ENCODE data around the gene GNPTG.

The GNPTG gene

DNA sequence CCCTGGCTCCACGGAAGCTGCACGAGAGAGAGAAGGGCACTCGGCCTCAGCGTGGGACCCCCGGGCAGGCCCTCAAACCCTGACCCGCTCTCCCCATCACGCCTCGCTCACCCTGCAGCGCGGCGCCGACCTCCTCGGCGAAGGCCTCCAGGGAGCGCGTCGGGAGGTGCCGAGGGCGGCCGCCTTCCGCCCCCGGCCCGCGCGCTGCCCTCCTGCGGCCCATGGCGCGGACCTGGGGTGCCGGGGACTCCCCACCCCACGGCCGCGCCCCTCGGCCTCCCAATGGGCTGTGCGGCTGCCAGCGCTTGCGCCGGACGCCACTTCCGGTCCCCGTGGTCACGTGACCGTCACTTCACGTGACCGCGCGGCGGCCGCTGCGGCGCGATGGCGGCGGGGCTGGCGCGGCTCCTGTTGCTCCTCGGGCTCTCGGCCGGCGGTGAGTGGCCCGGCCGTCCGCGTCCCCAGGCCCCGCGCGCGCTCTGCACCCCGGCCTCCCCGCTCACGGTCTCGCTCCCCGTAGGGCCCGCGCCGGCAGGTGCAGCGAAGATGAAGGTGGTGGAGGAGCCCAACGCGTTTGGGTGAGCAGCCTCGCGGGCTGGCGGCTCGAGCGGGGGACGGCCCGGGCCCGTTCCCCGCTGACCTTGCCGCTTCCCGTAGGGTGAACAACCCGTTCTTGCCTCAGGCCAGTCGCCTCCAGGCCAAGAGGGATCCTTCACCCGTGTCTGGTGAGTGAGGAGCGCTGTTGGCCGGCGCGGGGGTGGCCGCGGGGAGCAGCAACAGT is at the start of gene GNPTG, which contains the start of gene TSR3:
TSS of gene GNPTG (plus strand) at position 350 of the 781 bp plus-strand sequence. CDS start at position 385, 35 bp downstream.
TSS of gene TSR3 (minus strand) at position 297 of the 781 bp plus-strand sequence. CDS start at position 223, 74 bp downstream.
- TF ChIP-seq FOXP2 (optimal IDR thresholded peaks at IDR 0.05; ENCODE audit: control extremely low read depth, extremely low read length, insufficient read depth) (no peak), POLR2AphosphoS5 (IDR thresholded peaks at IDR 0.05; ENCODE audit: borderline replicate concordance, low read depth, low read length) (peak; percentile 67)
- no peak within 1 kb of the TSS for H3K27ac ChIP-seq
- H3K4me3 ChIP-seq = peak within 1 kb of the TSS; percentile 98
- no peaks in the 10 kb centered on the region for H3K9me3 ChIP-seq (ENCODE audit: low read depth, low read length)
- no peak for DNase-seq (ENCODE audit: low read depth, low spot score)
- no peaks in the 10 kb centered on the region for H3K36me3 ChIP-seq (ENCODE audit: insufficient read depth, low read length)
- H3K9ac ChIP-seq (ENCODE audit: insufficient read length) = peak within 1 kb of the TSS; percentile 83

DNA sequence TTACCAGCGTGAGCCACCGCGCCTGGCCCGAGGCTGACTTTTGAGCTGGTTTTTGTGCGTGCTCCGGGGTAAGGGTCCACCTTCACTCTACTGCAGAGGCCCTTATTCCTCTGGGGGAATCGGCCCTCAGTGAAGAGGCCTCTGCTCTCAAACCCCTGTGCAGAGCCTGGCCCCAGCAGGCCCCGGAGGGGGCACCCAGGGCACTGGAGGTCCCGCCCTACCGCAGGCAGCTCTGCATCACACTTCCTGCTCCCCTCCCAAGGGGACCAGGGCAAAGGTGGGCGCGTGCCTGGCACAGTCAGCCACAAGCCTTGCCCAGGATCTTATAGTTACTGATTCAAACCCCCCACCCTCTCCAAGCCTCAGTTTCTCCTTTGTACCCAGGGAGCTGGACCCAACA is 45.9 kb upstream of the GNPTG start:
- TF ChIP-seq FOXP2 (optimal IDR thresholded peaks at IDR 0.05; ENCODE audit: control extremely low read depth, extremely low read length, insufficient read depth) (no peak), POLR2AphosphoS5 (IDR thresholded peaks at IDR 0.05; ENCODE audit: borderline replicate concordance, low read depth, low read length) (no peak), EZH2 (IDR thresholded peaks at IDR 0.05) (no peak)
- no peak overlapping the region for H3K9ac ChIP-seq (ENCODE audit: insufficient read length)
- no peak overlapping the region for H3K27ac ChIP-seq
- no peak for DNase-seq (ENCODE audit: low read depth, low spot score)
- H3K4me3 ChIP-seq = no peak overlapping the region
- H3K36me3 ChIP-seq (ENCODE audit: insufficient read depth, low read length) = 0 out of 2 replicates have a peak, but pooled peaks cover 4% of the 10 kb centered on the region
- H3K9me3 ChIP-seq (ENCODE audit: low read depth, low read length) = no peaks in the 10 kb centered on the region

DNA sequence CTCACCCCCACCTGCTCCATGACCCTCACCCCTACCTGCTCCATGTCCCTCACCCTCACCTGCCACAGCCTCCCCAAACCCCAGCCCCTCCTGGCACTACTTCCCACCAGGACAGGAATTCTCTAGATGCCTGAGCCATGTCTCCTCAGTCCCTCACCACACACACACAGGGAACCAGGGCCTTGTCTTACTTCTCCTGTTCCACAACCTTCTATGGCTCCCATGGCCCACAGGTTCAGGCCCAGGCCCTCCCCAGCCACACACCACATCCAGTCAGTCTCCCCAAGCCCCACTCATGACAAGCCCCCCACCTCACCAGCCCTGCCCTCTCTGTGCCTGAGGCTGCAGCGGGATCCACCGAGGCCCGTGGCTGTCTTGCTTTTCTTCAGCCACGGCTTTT is 45.4 kb upstream of the GNPTG start:
- DNase-seq (ENCODE audit: low read depth, low spot score) = no peak
- Histone ChIP-seq H3K4me3 (no peak overlapping the region), H3K36me3 (ENCODE audit: insufficient read depth, low read length) (0 out of 2 replicates have a peak, but pooled peaks cover 4% of the 10 kb centered on the region), H3K9ac (ENCODE audit: insufficient read length) (no peak overlapping the region), H3K27ac (no peak overlapping the region), H3K9me3 (ENCODE audit: low read depth, low read length) (no peaks in the 10 kb centered on the region)
- TF ChIP-seq POLR2AphosphoS5 (IDR thresholded peaks at IDR 0.05; ENCODE audit: borderline replicate concordance, low read depth, low read length) = no peak
- no peak for TF ChIP-seq EZH2 (IDR thresholded peaks at IDR 0.05)

DNA sequence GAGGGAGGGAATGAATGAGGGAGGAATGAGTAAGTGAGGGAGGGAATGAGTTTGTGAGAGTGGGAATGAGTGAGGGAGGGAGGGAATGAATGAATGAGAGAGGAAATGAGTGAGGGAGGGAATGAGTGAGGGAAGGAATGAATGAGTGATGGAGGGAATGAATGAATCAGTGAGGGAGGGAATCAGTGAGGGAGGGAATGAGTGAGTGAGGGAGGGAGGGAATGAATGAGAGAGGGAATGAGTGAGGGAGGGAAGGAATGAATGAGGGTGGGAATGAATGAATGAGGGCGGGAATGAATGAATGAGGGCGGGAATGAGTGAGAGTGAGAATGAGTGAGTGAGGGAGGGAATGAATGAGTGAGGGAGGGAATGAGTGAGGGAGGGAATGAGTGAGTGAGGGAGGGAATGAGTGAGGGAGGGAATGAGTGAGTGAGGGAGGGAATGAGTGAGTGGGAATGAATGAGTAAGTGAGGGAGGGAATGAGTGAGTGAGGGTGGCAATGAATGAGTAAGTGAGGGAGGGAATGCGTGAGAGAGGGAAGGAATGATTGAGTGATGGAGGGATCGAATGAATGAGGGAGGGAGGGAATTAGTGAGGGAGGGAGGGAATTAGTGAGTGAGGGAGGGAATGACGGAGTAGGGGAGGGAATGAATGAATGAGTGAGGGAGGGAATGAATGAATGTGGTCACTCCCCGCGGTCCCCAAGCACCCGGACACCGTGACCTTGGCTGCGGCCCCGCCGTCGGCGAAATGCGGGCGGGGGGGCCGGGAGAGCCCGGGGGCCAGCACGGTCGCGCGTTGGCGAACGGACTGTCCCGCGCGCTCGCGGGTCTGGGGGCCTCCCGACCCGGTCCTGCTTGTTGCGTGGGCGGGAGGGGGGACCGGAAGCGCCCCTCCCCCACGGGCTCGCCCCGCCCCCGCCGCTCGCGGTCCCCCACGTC is 43.4 kb upstream of the GNPTG start:
- H3K9me3 ChIP-seq (ENCODE audit: low read depth, low read length) = no peaks in the 10 kb centered on the region
- DNase-seq (ENCODE audit: low read depth, low spot score) = no peak
- peak overlapping the region; percentile 99 for H3K27ac ChIP-seq
- H3K36me3 ChIP-seq (ENCODE audit: insufficient read depth, low read length) = peaks cover 17% of the 10 kb centered on the region; the same call in 1 of the 2 replicates
- TF ChIP-seq FOXP2 (optimal IDR thresholded peaks at IDR 0.05; ENCODE audit: control extremely low read depth, extremely low read length, insufficient read depth) (no peak), EZH2 (IDR thresholded peaks at IDR 0.05) (no peak), POLR2AphosphoS5 (IDR thresholded peaks at IDR 0.05; ENCODE audit: borderline replicate concordance, low read depth, low read length) (peak; percentile 18; the same call in 1 of the 2 replicates)
- H3K9ac ChIP-seq (ENCODE audit: insufficient read length) = peak overlapping the region; percentile 100
- peak overlapping the region; percentile 91 for H3K4me3 ChIP-seq

GRCh38 chr16:1308977-1309885 is 42.5 kb upstream of the GNPTG start, which contains the start of gene UBE2I:
Gene UBE2I (plus strand): TSS chr16:1309636. CDS start chr16:1314031, 4,395 bp downstream.
- H3K9me3 ChIP-seq (ENCODE audit: low read depth, low read length) = no peaks in the 10 kb centered on the region
- H3K27ac ChIP-seq = peak within 1 kb of the TSS; percentile 99
- peak; percentile 97 for DNase-seq (ENCODE audit: low read depth, low spot score)
- peak within 1 kb of the TSS; percentile 100 for H3K9ac ChIP-seq (ENCODE audit: insufficient read length)
- peaks cover 26% of the 10 kb centered on the region for H3K36me3 ChIP-seq (ENCODE audit: insufficient read depth, low read length)
- peak within 1 kb of the TSS; percentile 100 for H3K4me3 ChIP-seq
- no peak for TF ChIP-seq EZH2 (IDR thresholded peaks at IDR 0.05)
- peak; percentile 8; the same call in 1 of the 2 replicates for TF ChIP-seq POLR2AphosphoS5 (IDR thresholded peaks at IDR 0.05; ENCODE audit: borderline replicate concordance, low read depth, low read length)
- no peak for TF ChIP-seq FOXP2 (optimal IDR thresholded peaks at IDR 0.05; ENCODE audit: control extremely low read depth, extremely low read length, insufficient read depth)

- Histone ChIP-seq H3K9me3 (ENCODE audit: low read depth, low read length) (no peaks in the 10 kb centered on the region), H3K27ac (peak overlapping the region; percentile 82), H3K9ac (ENCODE audit: insufficient read length) (peak overlapping the region; percentile 99), H3K4me3 (peak overlapping the region; percentile 100), H3K36me3 (ENCODE audit: insufficient read depth, low read length) (peaks cover 35% of the 10 kb centered on the region)
- no peak for TF ChIP-seq FOXP2 (optimal IDR thresholded peaks at IDR 0.05; ENCODE audit: control extremely low read depth, extremely low read length, insufficient read depth)
- DNase-seq (ENCODE audit: low read depth, low spot score) = no peak
Observed at GRCh38 chr16:1309888-1310831, 41.6 kb upstream of the GNPTG start.

DNA sequence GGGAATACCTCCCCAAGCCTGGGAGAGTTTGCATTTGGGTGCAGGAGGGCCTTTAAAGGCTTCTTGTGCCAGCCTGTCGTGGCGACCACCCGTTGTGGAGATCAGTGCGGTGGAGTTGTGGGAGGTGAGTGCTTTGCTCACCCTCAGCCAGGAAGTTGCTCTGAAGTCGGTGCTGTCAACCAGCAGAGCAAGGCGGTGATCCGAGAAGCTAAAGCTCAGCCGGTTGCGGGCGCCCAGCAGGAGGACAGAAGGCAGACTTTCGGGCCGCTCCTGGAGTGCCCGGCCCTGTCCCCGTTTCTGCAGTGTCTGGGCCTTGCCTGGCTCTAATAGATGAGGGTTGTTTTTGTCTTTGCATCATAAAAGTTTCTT is 40.9 kb upstream of the GNPTG start:
- peaks cover 42% of the 10 kb centered on the region for H3K36me3 ChIP-seq (ENCODE audit: insufficient read depth, low read length)
- H3K27ac ChIP-seq = no peak overlapping the region
- DNase-seq (ENCODE audit: low read depth, low spot score) = no peak

More for the DNA sequence above, 40.9 kb upstream of the GNPTG start:
- Histone ChIP-seq H3K4me3 (peak overlapping the region; percentile 100), H3K9me3 (ENCODE audit: low read depth, low read length) (no peaks in the 10 kb centered on the region), H3K9ac (ENCODE audit: insufficient read length) (peak overlapping the region; percentile 99)
- TF ChIP-seq POLR2AphosphoS5 (IDR thresholded peaks at IDR 0.05; ENCODE audit: borderline replicate concordance, low read depth, low read length) = no peak
- no peak for TF ChIP-seq EZH2 (IDR thresholded peaks at IDR 0.05)
- TF ChIP-seq FOXP2 (optimal IDR thresholded peaks at IDR 0.05; ENCODE audit: control extremely low read depth, extremely low read length, insufficient read depth) = no peak
